Measurements from ENCODE around the gene GASK1A.

Gene GASK1A

DNA sequence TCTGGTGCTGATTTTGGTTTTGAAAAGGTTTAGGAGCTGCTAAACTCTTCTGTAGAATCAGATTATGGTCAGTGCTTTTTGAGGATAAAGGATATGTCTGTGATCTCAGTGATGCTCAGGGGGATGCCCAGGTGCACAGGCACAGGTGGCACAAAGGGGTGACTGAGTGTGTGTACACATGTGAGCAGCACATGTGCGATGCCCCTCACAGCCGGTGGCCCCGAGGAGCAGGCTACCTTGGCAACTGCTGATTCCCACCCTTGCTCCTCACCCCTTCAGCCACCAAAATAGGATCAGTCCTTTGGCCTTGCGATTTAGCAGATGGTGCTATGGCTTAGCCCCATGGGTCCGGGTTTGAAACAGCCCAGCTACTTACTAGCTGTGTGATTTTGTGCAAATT lies 75.6 kb downstream of the GASK1A start:
- Mint-ChIP-seq H3K4me3 (no peak overlapping the region), H3K27ac (no peak overlapping the region), H3K4me1 (no peaks in the 10 kb centered on the region), H3K9me3 (peaks cover 25% of the 10 kb centered on the region), H3K36me3 (ENCODE audit: low read depth) (no peaks in the 10 kb centered on the region), H3K27me3 (ENCODE audit: low read depth) (peaks cover 7% of the 10 kb centered on the region)
- TF ChIP-seq, protein P1, sequence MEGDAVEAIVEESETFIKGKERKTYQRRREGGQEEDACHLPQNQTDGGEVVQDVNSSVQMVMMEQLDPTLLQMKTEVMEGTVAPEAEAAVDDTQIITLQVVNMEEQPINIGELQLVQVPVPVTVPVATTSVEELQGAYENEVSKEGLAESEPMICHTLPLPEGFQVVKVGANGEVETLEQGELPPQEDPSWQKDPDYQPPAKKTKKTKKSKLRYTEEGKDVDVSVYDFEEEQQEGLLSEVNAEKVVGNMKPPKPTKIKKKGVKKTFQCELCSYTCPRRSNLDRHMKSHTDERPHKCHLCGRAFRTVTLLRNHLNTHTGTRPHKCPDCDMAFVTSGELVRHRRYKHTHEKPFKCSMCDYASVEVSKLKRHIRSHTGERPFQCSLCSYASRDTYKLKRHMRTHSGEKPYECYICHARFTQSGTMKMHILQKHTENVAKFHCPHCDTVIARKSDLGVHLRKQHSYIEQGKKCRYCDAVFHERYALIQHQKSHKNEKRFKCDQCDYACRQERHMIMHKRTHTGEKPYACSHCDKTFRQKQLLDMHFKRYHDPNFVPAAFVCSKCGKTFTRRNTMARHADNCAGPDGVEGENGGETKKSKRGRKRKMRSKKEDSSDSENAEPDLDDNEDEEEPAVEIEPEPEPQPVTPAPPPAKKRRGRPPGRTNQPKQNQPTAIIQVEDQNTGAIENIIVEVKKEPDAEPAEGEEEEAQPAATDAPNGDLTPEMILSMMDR (IDR thresholded peaks at IDR 0.05; ENCODE audit: unreplicated experiment in 3 of 3): no peak

DNA sequence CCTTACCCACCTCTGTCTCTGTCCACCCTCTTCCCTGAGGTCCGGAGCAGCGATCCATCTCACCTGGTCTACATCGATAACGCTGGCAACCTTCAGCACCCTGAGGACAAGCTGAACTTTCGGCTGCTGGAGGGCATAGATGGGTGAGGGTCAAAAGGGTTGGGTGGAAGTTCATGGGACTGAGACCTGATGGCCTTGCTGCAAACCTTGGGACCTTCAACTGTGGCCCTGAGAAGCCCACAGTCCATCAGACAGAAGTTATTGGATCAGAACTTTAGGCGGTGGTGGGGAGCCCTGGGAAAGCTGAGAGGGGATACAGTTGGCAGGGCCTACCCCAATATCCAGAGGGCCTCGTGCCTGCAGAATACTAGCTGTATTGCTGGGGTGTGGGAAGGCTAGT lies 76.3 kb downstream of the GASK1A start:
- H3K27ac Mint-ChIP-seq: no peak overlapping the region
- TF ChIP-seq, protein P1 (IDR thresholded peaks at IDR 0.05; ENCODE audit: unreplicated experiment in 3 of 3): no peak
- peaks cover 21% of the 10 kb centered on the region for H3K9me3 Mint-ChIP-seq
- H3K4me1 Mint-ChIP-seq: no peaks in the 10 kb centered on the region
- H3K4me3 Mint-ChIP-seq: no peak overlapping the region
- H3K27me3 Mint-ChIP-seq (ENCODE audit: low read depth): peaks cover 7% of the 10 kb centered on the region
- H3K36me3 Mint-ChIP-seq (ENCODE audit: low read depth): no peaks in the 10 kb centered on the region

DNA sequence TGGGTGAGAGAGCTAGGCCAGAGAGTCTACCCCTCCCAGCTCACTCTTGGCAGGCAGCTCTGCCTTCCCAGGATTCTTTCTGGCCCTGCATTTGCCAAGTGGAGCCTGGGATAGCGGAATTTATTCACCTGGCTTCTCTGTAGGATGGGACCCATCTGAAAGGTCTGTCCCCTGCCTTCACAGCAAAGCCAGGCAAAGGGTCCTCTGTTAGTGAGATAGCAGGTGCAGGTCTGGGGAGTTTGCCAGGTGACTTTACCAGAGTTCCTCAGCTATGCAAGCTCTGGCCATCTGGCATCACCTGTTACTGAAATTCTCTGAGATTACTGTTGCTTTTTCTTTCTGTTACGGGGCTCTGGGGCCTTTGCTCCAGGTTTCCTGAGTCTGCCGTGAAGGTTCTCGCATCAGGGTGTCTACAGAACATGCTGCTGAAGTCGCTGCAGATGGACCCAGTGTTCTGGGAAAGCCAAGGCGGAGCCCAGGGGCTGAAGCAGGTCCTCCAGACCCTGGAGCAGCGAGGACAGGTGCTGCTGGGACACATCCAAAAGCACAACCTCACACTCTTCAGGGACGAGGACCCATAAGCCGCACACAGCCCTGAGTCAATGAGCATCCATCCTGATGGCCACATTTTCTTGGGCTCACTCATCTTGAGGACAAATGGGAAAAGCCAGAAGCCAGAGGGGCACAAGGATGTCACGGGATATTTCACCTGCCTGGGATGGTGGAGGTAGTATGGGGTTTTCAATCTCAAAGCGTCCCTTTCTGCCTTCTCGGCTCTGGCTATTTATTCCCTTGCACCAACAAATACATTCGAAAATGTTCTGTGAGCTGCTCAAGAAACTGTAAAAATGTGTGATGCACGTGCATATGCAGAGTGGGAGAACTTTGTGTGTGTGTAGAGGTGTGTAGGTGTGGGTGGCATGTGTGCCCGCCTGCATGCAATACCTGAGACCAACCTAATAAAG lies 77.0 kb downstream of the GASK1A start:
- Mint-ChIP-seq H3K4me3 (no peak overlapping the region), H3K27me3 (ENCODE audit: low read depth) (peaks cover 7% of the 10 kb centered on the region), H3K36me3 (ENCODE audit: low read depth) (no peaks in the 10 kb centered on the region), H3K27ac (no peak overlapping the region), H3K9me3 (peaks cover 14% of the 10 kb centered on the region), H3K4me1 (no peaks in the 10 kb centered on the region)
- TF ChIP-seq, protein P1 (IDR thresholded peaks at IDR 0.05; ENCODE audit: unreplicated experiment in 3 of 3): no peak

DNA sequence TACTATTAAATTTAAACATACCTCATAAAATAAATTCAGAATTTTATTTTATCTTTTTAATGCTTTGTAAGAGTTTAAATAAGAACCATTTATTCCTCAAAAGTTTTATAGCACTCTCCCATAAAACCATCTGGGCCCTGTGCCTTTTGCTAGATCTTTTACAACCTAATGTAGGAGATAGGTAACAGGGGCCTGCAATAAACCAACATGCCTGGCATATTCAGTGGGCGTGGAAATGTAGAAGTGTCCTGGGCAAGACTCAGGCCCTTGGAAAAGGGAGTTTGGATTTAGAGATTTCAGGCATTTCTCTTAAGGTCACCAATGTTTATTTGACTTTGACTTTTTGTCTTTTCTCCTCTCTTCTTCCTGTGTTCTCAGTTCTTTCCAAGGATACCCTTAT lies 80.3 kb downstream of the GASK1A start:
- Mint-ChIP-seq H3K27ac (no peak overlapping the region), H3K36me3 (ENCODE audit: low read depth) (no peaks in the 10 kb centered on the region), H3K4me1 (no peaks in the 10 kb centered on the region), H3K9me3 (no peaks in the 10 kb centered on the region), H3K27me3 (ENCODE audit: low read depth) (peaks cover 4% of the 10 kb centered on the region), H3K4me3 (no peak overlapping the region)
- TF ChIP-seq, protein P1 (IDR thresholded peaks at IDR 0.05; ENCODE audit: unreplicated experiment in 3 of 3): no peak

DNA sequence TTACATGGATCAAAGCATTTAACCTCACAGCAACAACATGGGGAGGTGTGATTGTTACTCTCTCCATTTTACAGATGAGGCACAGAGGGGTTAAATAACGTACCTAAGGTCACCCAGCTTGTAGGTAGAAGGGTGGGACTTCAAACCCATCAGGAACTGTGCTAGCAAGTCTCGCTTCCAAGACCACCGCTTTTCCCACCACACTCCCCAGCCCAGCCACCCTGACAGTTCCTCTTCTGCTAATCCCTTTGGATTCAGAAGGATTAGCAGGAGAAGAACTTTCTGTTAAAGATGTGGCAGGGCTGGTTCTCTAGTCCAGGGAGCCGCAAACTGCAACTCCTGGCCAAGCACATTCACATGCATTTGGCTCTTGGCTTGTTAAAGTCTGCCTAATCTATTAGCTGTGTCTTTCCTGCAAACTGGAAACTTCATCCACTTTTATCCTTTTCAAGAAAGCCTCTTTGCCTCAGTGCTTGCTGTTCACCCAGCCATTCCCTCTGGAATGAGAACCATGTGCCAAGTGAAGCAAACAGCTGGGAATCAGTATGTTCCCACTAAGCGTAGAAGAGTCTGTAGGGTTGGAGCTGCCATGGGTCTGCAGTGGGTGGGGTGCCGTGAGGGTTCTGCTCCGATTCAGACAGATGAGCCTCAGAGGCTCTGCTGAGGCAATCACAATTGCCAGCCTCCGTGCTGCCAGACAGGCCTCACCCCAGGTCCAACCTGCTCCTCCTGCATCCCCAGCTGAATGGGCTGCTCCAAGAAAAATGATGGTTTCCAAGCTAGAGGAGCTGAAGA lies 82.2 kb downstream of the GASK1A start:
- no peak overlapping the region for H3K4me3 Mint-ChIP-seq
- TF ChIP-seq, protein P1 (IDR thresholded peaks at IDR 0.05; ENCODE audit: unreplicated experiment in 3 of 3): no peak
- H3K27ac Mint-ChIP-seq: no peak overlapping the region
- H3K4me1 Mint-ChIP-seq: no peaks in the 10 kb centered on the region
- no peaks in the 10 kb centered on the region for H3K27me3 Mint-ChIP-seq (ENCODE audit: low read depth)
- H3K9me3 Mint-ChIP-seq: no peaks in the 10 kb centered on the region
- no peaks in the 10 kb centered on the region for H3K36me3 Mint-ChIP-seq (ENCODE audit: low read depth)
